Measurements from ENCODE around the gene TMEM19.

- no peak for TF ChIP-seq CTCF (IDR thresholded peaks at IDR 0.05)
- no peak for TF ChIP-seq EP300 (IDR thresholded peaks at IDR 0.05)
These were observed 46.5 kb downstream of the TMEM19 start for GRCh38 chr12:71732357-71732712.
